HG02870 (cell line): Measurements from ENCODE around the gene NCKAP5.

Experiments
- ATAC-seq: cut with Tn5 transposase; IDR thresholded peaks from one replicate; pipeline ENCODE4 v1.9.1; 2021; ENCODE audit warnings: mild to moderate bottlenecking, moderate library complexity; ENCODE audit not compliant: unreplicated experiment

NCKAP5 gene

DNA sequence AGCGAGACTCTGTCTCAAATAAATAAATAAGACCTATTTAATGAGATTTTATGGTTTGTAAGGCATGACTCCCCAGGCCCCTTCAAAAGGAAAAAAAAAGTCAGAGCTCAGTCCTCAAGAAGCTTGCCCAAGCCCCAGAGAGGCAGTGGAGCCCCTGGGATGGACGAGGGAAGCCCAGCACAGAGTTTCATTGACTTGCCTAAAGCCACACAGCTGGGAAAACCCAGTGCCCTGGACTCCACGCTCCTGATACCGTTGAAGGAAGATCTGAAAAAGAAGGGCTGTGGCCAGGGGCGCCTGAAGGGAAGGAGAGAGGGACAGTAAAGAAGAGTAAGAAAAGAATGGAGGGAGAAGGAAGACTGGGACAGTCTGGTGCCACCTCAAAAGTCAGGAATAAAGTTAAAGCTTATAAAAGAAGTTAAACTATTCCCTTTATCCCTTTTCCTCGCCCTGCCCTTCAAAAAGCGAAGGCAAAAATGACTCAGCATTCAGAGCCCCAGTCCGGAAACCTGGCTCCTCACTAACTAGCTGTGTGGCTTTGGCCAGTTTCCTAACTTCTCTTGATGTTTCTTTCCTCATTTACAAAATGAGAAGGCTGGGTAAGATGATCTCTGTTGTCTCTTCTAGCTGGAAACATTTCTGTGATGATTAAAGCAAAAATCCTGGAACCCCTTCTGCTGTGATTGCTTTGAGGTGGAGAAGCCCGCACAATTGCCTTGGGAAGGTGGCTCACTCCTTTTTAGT lies 945.0 kb downstream of the NCKAP5 start:
- ATAC-seq: no peak
